ENCODE measurements around the gene SPATA46.
"Not testable (repeated sequence)": the region's sequence is repeated elsewhere in the genome, so short reads cannot be mapped to it uniquely, and the experiment has no call there.

The SPATA46 gene

DNA sequence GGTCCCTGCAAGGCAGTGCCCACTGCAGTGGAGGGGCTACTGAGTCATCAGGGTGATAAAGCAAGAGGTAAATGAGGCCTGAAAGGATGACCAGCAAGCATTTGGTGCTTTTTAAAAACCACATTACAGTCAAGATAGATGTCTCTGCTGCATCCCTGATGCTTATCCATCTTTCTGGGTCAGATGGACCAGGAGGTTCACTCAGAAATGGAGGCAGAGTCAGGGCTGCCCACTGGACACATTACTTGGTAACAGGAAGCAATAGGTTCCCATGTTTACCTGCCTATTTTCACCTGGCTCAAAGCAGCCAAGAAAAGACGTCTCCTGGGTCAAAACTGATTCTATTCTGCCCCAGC is 3.6 kb downstream of the SPATA46 start:
- DNase-seq: no peak

GRCh38 chr1:162372159-162373071 is 4.2 kb downstream of the SPATA46 start:
- no peak for DNase-seq

GRCh38 chr1:162371611-162372010 is 5.0 kb downstream of the SPATA46 start:
- no peak for DNase-seq

DNA sequence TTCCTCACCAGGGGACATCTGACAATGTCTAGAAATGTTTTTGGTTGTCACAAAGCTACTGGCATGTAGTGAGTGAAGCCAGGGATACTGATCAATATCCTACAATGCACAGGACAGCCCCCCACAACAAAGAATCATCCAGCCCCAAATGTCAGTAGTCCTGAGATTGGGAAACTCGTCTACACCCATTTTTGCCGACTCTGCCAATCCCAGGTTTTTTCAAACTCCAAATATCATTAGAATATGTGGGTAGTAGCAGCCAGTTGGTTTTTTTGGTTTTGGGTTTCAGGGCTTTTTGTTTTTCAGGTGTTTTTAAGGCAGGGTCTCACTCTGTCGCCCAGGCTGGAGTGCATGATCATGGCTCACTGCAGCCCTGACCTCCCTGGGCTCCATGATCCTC is 5.9 kb downstream of the SPATA46 start:
- DNase-seq: no peak

GRCh38 chr1:162370161-162370560 is 6.5 kb downstream of the SPATA46 start:
- no peak for DNase-seq

GRCh38 chr1:162369571-162369970 is 7.1 kb downstream of the SPATA46 start:
- no peak for DNase-seq

DNA sequence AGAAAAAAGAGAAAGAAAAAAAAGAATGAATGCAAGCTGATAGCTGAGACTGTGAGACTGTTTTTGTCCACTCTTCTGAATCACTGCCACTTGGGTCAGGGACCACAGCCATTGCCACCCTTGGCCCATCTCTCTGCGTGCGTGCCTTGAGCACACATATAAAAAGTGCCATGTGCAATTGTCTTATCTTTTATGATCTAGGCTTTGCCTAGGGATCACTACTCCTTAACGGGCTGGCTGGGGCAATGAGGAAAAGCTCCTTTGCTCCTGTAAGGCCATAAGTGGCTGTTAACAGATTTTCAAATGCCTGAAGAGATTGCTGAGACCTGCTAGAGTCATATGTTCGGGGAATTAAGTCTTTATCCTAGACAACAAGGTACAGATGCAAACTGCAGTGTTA is 8.2 kb downstream of the SPATA46 start:
- DNase-seq: no peak

DNA sequence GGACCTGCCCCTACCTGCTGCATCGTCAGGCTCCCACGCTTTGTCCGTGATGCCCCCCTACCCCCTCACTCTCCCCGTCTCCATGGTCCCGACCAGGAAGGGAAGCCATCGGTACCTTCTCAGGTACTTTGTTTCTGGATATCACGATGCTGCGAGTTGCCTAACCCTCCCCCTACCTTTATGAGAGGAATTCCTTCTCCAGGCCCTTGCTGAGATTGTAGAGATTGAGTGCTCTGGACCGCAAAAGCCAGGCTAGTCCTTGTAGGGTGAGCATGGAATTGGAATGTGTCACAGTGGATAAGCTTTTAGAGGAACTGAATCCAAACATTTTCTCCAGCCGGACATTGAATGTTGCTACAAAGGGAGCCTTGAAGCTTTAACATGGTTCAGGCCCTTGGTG is 8.9 kb downstream of the SPATA46 start:
- no peak for DNase-seq

DNA sequence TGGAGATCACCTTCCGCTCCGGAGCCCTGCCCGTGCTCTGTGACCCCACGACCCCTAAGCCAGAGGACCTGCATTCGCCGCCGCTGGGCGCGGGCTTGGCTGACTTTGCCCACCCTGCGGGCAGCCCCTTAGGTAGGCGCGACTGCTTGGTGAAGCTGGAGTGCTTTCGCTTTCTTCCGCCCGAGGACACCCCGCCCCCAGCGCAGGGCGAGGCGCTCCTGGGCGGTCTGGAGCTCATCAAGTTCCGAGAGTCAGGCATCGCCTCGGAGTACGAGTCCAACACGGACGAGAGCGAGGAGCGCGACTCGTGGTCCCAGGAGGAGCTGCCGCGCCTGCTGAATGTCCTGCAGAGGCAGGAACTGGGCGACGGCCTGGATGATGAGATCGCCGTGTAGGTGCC is 9.6 kb downstream of the SPATA46 start:
- DNase-seq: no peak

DNA sequence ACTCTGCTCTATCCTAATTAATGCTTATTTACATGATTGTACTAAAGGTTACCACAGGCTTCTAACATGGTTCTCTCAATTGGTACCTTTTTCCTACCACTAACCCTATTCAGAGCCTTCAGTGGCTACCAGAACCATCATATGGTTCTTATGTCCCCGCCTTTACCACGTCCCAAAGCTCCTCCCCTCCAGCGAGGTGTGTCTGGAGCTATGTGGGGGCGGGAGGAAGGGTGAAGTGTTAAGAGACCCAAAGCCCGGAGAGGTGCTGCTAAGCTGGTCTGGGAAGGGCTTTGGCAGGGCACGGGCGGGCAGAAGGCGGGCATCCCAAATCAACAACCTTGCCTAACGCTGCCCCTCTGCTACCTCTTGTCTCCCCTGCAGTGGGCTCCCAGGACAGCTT is 10.0 kb downstream of the SPATA46 start:
- DNase-seq: no peak

- no peak for DNase-seq
Observed at GRCh38 chr1:162366149-162366548, 10.5 kb downstream of the SPATA46 start.

- DNase-seq: no peak
Observed at GRCh38 chr1:162365284-162366020, 11.2 kb downstream of the SPATA46 start.

DNA sequence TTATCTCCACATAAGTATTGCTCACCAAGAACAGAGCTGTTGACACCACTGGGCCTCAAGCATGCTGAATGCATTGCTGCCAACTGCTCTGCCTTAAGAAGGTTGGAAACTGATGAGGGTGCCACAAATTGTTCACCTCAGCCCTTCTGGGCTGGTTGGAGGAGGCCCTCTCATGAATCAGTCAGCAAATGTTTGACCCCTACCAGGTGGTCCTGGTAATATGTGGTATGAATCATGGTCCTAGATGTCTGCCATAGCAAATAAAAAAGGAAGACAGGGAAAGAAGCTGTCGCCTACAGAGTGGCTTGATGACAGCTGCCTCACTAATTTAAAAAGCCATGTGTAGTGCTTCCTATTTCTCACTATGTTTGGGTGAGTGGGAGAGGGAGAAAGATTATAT is 12.2 kb downstream of the SPATA46 start:
- no peak for DNase-seq

DNA sequence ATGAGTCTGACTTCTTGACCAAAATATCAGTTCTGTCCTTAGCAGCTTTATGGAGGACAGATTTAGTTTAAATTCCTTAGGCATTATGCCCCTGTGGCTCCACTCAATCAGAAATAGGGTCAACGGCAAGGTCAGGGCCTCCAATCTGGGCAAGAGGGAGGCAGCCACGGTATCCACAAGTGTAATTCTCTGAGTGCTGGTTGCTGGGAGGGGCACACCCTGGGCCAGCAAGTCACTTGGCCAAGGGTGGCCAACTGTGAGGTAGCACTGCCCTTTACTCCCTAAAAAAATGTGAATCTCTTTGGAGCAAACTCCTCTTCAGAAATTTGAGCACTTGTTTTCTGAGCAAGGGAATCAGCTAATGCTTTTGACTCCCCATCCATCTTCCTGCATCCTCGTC is 12.8 kb downstream of the SPATA46 start:
- no peak for DNase-seq

GRCh38 chr1:162361349-162361748 is 15.3 kb downstream of the SPATA46 start:
- DNase-seq: no peak

- no peak for DNase-seq
Observed at GRCh38 chr1:162360874-162361260, 15.8 kb downstream of the SPATA46 start.

- no peak for DNase-seq
Observed at GRCh38 chr1:162360237-162360873, 16.3 kb downstream of the SPATA46 start.

DNA sequence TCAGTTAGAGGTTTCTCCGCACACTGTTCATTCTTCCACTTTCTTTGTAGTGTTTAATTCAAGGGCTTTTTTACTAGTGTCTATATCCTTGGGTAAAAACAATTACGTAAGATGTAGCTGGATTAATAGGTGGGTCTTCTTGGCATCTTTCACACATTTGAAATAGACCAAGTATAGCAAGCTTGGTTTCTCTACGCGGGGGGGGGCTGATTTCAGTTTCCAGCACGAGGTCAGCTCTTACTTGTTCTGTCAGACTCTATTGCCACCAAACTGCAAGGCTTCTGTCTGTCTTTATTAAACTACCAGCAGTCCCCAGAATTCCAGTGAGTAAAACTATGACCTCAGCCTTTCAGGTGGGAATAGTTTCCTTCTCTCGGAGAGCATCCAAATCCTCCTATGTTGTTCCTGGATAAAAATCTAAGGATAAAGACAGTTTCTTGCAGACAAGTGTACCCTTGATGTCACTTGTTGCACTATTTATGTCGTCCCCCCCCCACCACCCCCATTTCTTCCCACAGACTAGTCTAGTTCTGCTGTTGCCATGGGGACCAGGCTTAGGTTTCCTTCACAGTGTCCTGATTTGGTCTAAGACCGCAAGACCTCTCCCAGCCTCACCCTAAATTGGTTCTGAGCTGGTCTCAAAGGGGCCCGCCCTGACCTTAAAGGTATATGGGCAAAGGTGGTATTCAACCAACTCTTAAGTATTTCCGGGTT is 17.0 kb downstream of the SPATA46 start:
- DNase-seq: no peak

- DNase-seq: no peak
Observed at GRCh38 chr1:162358928-162359327, 17.7 kb downstream of the SPATA46 start.

- DNase-seq: no peak
Observed at GRCh38 chr1:162357681-162358266, 18.9 kb downstream of the SPATA46 start.

DNA sequence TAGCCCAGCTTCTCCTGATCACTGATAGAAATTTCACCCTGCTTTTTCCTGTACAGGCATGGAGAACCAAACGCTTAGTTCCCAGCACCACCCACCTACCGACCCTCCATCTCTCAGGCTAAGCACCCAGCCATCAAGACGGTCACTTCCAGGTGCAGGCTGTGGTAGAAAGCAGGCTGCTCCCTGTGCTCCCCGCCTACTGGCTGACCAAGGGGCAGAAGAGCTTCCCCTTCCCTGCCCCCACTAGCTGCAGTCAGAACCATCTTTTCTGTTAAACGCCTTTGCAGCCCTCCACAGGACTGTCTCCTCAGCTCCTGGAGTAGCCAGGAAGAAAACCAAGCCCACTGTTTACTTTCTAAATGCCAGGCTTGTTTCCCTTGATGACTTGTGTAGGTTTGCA is 23.0 kb downstream of the SPATA46 start:
- DNase-seq: no peak

GRCh38 chr1:162353078-162353477 is 23.6 kb downstream of the SPATA46 start:
- DNase-seq: no peak

GRCh38 chr1:162351874-162352273 is 24.8 kb downstream of the SPATA46 start:
- DNase-seq: not testable (repeated sequence)

All from CD4-positive, alpha-beta T cell treated with Interleukin-17A for 4 hours (primary cell).